Left colon (tissue), 2 donors: Measurements from ENCODE around the gene MAD1L1. TPM values are rescaled to one million over a fixed set of nuclear protein-coding genes. Genes with fewer than 3 reads are reported as not detected.

Source experiments
- ATAC-seq: fragments of 200-7000 bp; cut with Tn5 transposase; one replicate; pipeline ENCODE4 v1.9.1; 2020; ENCODE audit warnings: mild to moderate bottlenecking, moderate library complexity
- DNase-seq, 2 donors: peaks; one replicate each; pipeline ENCODE4 v3.0.0-alpha.2; 2020
- intact Hi-C, 2 donors: fragments of 100-400 bp; cut with DNase I in 1 of 2; cut with micrococcal nuclease in 1 of 2; formaldehyde crosslinking; loops; one replicate each; pipeline versions ENCODE4 v1.11.2 to v1.14.0; 2022; cut with DNase I, micrococcal nuclease
- total RNA-seq, 2 donors: library from RNA; stranded (reverse); fragmentation: NEBNext Ultra II Directional; extraction: Animal tissue kit (Norgen Biotek cat#: 25700); gene quantifications; one replicate each; pipeline ENCODE4 v1.2.1, GENCODE V29; 2021
- donor health status: DM: no; HTN: no; CAD: no.
- donor health status: DM: yes; HTN: yes; CAD: no.

MAD1L1 gene
- total RNA-seq, 2 donors from 2014 or later, result 22.1 to 28.2 TPM

- intact Hi-C loops, result no loop called here
- DNase-seq (no peak), ATAC-seq (no peak)
These were observed 126.3 kb downstream of the MAD1L1 start for GRCh38 chr7:2106440-2106839.

DNA sequence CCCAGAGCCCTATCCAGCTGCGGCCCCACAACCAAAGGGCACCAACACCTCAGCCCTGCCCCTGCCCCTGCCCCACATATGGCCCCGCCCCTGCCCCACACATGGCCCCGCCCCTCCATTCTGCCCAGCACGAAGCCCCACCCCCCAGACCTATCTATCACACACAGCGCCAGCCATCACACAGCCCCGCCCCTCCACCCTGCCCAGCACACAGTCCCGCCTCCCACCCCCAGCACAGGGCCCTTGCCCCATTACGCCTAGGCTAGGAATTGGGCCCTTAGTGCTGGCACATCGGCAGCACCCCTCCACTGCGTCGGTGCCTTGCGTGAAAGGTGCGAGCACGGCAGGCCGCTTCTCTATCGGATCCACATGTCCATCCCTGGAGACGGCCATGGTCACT lies 126.8 kb downstream of the MAD1L1 start:
- ATAC-seq, result peak; percentile 41
- DNase-seq, result peak in 1 of 2 donors; percentile 26

DNA sequence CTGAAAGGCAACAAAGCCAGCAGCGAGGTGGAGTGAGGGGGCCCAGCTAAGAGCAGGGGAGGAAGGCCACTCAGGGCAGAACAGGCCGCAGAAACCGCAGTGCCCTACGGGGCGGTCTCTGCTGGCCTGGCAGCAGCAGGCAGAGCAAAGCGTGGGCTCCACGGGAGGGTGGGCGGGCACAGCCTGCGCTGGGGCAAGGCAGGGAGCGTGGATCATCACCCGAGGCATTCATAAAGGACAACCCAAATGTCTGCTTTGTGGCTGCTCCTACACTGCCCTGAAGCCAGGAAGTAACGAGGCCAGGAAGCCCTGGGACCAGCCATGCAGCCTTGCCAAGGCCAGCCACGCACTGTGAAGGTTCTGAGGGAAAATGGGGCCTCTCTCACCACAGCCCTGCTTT lies 127.5 kb downstream of the MAD1L1 start:
- DNase-seq (no peak), ATAC-seq (no peak)
- intact Hi-C loops, result no loop called here

More for the DNA sequence above, 126.8 kb downstream of the MAD1L1 start:
- intact Hi-C loops, result no loop called here

DNA sequence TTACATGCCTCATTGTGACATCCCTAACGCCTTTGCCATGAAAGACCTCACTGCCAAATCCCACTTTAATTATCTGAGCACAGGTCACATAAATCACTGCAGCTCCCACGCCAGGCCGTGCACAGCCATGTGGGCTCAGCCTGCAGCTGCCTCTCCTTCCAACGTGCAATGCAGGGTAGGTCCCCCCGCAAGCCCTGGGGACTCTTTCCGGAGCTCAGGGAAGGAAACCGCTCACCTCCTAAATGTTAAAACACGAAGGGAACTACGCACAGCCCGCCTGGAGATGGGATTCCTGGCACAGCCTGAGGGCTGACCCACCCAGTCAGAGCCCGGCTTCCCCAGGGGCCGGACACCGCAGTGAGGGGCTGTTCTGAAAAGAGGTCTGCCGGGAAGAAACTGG lies 128.0 kb downstream of the MAD1L1 start:
- intact Hi-C loops, result no loop called here
- ATAC-seq (no peak), DNase-seq (no peak)

GRCh38 chr7:2104107-2104710 lies 128.5 kb downstream of the MAD1L1 start:
- DNase-seq (peak; percentile 67 to 73), ATAC-seq (peak; percentile 50)
- intact Hi-C loops, result no loop called here

- intact Hi-C loops, result no loop called here
- ATAC-seq (no peak), DNase-seq (no peak)
These were observed 129.5 kb downstream of the MAD1L1 start for GRCh38 chr7:2103071-2103898.

DNA sequence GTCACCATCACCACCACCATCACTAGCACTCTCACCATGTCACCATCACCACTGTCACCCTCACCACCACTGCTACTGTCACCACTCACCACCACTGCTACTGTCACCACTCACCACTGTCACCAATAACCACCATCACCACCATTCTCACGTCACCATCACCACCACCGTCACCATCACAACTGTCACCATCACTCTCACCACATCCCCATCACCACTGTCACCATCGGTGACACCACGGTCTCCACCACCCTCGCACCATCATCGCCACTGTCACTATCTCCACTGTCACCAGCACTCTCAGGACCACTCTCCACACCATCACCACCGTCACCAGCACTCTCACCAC lies 130.4 kb downstream of the MAD1L1 start:
- intact Hi-C loops, result no loop called here
- ATAC-seq (no peak), DNase-seq (no peak)

DNA sequence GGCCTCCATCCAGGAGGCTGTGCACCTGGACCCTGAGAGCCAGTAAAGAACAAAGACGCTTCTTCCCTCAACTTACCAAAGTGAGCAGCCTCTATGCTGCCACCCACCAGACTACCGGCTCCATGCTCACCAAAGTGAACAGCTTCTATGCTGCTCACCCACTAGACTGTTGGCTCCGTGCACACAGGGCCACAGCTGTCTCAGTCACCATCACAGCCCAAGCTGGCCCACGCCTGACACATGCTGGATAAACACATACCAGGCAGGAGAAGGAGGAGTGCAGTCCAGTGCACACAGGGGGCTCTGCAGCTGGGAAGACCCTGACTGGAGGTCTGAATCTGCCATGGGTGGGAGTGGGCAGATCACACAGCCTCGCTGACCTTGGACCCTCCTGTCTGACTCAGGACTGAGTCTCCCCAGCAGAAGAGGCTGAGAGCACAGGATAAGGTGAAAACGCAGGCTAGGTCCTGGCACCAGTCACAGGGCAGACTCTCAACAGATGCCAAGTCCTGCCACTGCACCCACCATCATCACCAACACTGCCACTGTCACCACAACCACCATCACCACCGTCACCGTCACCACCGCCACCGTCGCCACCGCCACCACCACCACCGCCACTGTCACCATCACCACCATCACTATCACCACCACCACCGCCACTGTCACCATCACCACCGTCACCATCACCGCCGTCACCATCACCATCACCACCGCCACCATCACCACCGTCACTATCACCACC lies 130.9 kb downstream of the MAD1L1 start:
- no peak for ATAC-seq
- no peak for DNase-seq
- intact Hi-C loops, result no loop called here

GRCh38 chr7:2100278-2101208 lies 132.2 kb downstream of the MAD1L1 start:
- DNase-seq (peak in 1 of 2 donors; percentile 22), ATAC-seq (no peak)
- intact Hi-C loops, result no loop called here

- DNase-seq, result no peak
- intact Hi-C loops, result no loop called here
- ATAC-seq, result no peak
These were observed 133.4 kb downstream of the MAD1L1 start for GRCh38 chr7:2099048-2099957.

GRCh38 chr7:2098496-2098895 lies 134.2 kb downstream of the MAD1L1 start:
- ATAC-seq (no peak), DNase-seq (no peak)
- intact Hi-C loops, result no loop called here

GRCh38 chr7:2098056-2098455 lies 134.7 kb downstream of the MAD1L1 start:
- intact Hi-C loops, result no loop called here
- ATAC-seq (no peak), DNase-seq (no peak)

DNA sequence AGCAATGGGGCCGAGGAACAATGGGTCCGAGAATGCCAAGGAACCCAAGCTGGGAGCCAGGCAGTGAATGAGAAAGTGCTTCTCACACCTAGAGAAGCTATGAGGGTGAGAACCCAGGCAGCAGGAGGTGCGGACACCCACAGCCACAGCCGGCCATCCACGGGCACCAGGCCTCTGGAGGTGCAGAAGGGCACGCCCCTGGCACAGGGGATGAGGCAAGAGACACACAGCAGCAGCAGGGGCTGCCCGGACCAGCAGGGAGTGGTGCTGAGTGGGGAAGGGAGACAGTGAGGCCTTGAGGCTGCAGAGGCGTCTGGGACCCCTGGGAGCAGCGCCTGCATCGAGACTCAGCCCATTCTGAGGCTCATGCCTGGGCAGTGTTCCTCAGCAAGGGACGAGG lies 135.3 kb downstream of the MAD1L1 start:
- ATAC-seq, result no peak
- intact Hi-C loops, result no loop called here
- DNase-seq, result no peak

- DNase-seq (no peak), ATAC-seq (no peak)
- intact Hi-C loops, result no loop called here
These were observed 135.9 kb downstream of the MAD1L1 start for GRCh38 chr7:2096692-2097387.

GRCh38 chr7:2095436-2095835 lies 137.3 kb downstream of the MAD1L1 start:
- no peak for ATAC-seq
- no peak for DNase-seq
- intact Hi-C loops, result no loop called here

- DNase-seq (no peak), ATAC-seq (no peak)
- intact Hi-C loops, result no loop called here
These were observed 138.2 kb downstream of the MAD1L1 start for GRCh38 chr7:2094454-2095045.

GRCh38 chr7:2093843-2094220 lies 138.9 kb downstream of the MAD1L1 start:
- intact Hi-C loops, result no loop called here
- ATAC-seq (no peak), DNase-seq (no peak)
